Smooth muscle cell (in vitro differentiated cells): ENCODE results near the gene LCMT2. TPM values are rescaled to one million over a fixed set of nuclear protein-coding genes. Genes with fewer than 3 reads are reported as not detected.

Experiments used
- DNase-seq: peaks from one replicate; lab custom pipeline; 2025; ENCODE audit not compliant: unreplicated experiment; lab: John Stamatoyannopoulos, UW
- H2AFZ ChIP-seq: fragments of 200-600 bp; sonication (generic); 2 replicates; pipeline ENCODE4 v1.6.0; 2016; ENCODE audit warnings: antibody characterized with exemption, low read depth, mild to moderate bottlenecking
- H3F3A ChIP-seq: fragments of 200-600 bp; sonication (generic); 2 replicates; pipeline ENCODE4 v1.6.0; 2017; ENCODE audit warnings: antibody characterized with exemption, low read depth
- H3K27ac ChIP-seq: fragments of 200-600 bp; sonication (generic); 2 replicates; pipeline ENCODE4 v1.5.1; 2016; ENCODE audit warnings: low read depth, mild to moderate bottlenecking
- H3K27me3 ChIP-seq: fragments of 200-600 bp; sonication (generic); 2 replicates; pipeline ENCODE4 v1.6.1; 2016; ENCODE audit warnings: low read depth, mild to moderate bottlenecking
- H3K36me3 ChIP-seq: fragments of 200-600 bp; sonication (generic); 2 replicates; pipeline ENCODE4 v1.5.1; 2016; ENCODE audit warnings: low read depth
- H3K4me1 ChIP-seq: fragments of 200-600 bp; sonication (generic); 2 replicates; pipeline ENCODE4 v1.5.1; 2016; ENCODE audit warnings: low read depth
- H3K4me2 ChIP-seq: fragments of 200-600 bp; sonication (generic); 2 replicates; pipeline ENCODE4 v1.6.0; 2016; ENCODE audit warnings: mild to moderate bottlenecking
- H3K4me3 ChIP-seq: fragments of 200-600 bp; sonication (generic); 2 replicates; pipeline ENCODE4 v1.5.1; 2016; ENCODE audit warnings: mild to moderate bottlenecking
- H3K79me2 ChIP-seq: fragments of 200-600 bp; sonication (generic); 2 replicates; pipeline ENCODE4 v1.6.0; 2016; ENCODE audit warnings: low read depth, mild to moderate bottlenecking
- H3K9ac ChIP-seq: fragments of 200-600 bp; sonication (generic); 2 replicates; pipeline ENCODE4 v1.6.0; 2016; ENCODE audit warnings: low read depth
- H3K9me3 ChIP-seq: fragments of 200-600 bp; sonication (generic); replicated peaks from 2 replicates; pipeline ENCODE4 v1.5.1; 2016; ENCODE audit warnings: low read depth
- H4K20me1 ChIP-seq: fragments of 200-600 bp; sonication (generic); 2 replicates; pipeline ENCODE4 v1.6.0; 2016; ENCODE audit warnings: low read depth
- WGBS: methylation state at CpG from one replicate; pipeline ENCODE4 v1.1.7; 2016; ENCODE audit warnings: low lambda C conversion rate; 5-methylcytosine and 5-hydroxymethylcytosine counted together
- polyA plus RNA-seq: library from polyadenylated mRNA; unstranded; fragments of >200 nt; fragmentation: Nextera tagmentation; extraction: Ambion mirVana; gene quantifications from 2 replicates; pipeline ENCODE4 v1.2.1, GENCODE V29; 2016
- total RNA-seq: library from RNA; depleted of rRNA; stranded (reverse); fragments of >200 nt; gene quantifications from 2 replicates; pipeline ENCODE4 v1.2.3, GENCODE V29; 2014
- TF ChIP-seq, protein P1 (sequence below): fragments of 200-600 bp; sonication (generic); IDR thresholded peaks from 2 replicates; pipeline ENCODE4 v1.5.1; 2017; ENCODE audit warnings: borderline replicate concordance, mild to moderate bottlenecking, antibody characterized with exemption; ENCODE audit not compliant: insufficient read depth, poor library complexity, severe bottlenecking

LCMT2 gene
- total and polyA plus RNA-seq, 2 experiments from 2014 or later, result 5.0 to 5.4 TPM

DNA sequence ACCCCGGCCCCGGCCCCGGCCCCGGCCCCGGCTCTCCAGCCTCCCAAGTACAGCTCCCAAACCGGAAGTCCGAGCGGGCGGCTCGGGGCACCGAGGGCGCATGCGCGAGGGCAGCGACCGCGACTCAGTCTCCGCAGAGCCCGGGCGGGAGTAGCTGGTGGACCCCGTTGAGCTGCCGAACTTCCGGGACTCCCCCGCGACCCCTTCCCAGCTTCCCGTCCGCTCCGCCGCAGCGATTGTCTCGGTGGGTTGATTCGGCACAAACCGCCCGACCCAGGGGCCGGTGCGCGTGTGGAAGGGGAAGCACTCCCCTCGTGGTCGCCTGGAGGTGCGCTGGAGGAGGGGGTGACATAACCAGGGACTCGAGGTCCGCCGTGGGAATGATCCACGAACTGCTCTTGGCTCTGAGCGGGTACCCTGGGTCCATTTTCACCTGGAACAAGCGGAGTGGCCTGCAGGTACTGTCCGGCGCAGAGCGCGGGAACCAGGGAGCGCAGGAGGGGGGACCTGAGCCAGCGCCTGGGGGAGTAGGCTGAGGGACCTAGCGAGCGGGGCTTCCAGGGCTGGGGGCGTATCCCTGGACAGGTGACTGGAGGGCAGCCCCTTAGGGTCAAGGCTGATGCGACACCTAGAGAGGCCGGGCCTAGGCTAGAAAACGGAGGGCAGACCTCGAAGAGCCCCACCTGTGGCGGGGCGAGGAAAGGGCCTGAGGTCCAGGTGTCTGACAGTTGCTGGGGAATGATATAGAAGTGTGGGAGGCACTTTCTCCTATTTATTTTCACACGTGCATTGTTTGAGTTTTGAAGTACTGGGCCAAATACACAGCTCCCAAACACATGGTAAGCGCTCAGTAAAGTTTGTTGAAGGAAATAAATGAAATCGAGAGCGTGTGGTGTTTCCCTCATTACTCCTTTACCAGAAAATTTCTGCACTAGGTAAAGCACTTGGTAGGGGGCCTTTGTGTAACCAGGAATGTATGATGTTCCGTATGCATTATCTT lies 40.9 kb upstream of the LCMT2 start, which contains the start of the genes TUBGCP4 and ZSCAN29:
TUBGCP4 (plus strand) TSS at position 127 of the 1,000 bp plus-strand sequence; CDS start at position 381, 254 bp downstream.
ZSCAN29 (minus strand) TSS at position 69 of the 1,000 bp plus-strand sequence. CDS start 1,130 bp downstream, outside the sequence.
- peak within 1 kb of the TSS; percentile 95 for H3K4me2 ChIP-seq
- peak; percentile 52 for DNase-seq
- no peak within 1 kb of the TSS for H3K27ac ChIP-seq
- H3K79me2 ChIP-seq, result peaks cover 20% of the 10 kb centered on the region
- H3K4me1 ChIP-seq, result peaks cover 18% of the 10 kb centered on the region
- peak within 1 kb of the TSS; percentile 99 for H2AFZ ChIP-seq
- WGBS, result 2% methylated on average over 53 of the region's 66 CpGs
- H3K9ac ChIP-seq, result peak within 1 kb of the TSS; percentile 68
- peak within 1 kb of the TSS; percentile 99 for H3K4me3 ChIP-seq
- H4K20me1 ChIP-seq, result peaks cover 24% of the 10 kb centered on the region
- H3K27me3 ChIP-seq, result no peaks in the 10 kb centered on the region
- peaks cover 10% of the 10 kb centered on the region for H3K36me3 ChIP-seq
- no peaks in the 10 kb centered on the region for H3K9me3 ChIP-seq
- no peaks in the 10 kb centered on the region for H3F3A ChIP-seq
- TF ChIP-seq, protein P1, sequence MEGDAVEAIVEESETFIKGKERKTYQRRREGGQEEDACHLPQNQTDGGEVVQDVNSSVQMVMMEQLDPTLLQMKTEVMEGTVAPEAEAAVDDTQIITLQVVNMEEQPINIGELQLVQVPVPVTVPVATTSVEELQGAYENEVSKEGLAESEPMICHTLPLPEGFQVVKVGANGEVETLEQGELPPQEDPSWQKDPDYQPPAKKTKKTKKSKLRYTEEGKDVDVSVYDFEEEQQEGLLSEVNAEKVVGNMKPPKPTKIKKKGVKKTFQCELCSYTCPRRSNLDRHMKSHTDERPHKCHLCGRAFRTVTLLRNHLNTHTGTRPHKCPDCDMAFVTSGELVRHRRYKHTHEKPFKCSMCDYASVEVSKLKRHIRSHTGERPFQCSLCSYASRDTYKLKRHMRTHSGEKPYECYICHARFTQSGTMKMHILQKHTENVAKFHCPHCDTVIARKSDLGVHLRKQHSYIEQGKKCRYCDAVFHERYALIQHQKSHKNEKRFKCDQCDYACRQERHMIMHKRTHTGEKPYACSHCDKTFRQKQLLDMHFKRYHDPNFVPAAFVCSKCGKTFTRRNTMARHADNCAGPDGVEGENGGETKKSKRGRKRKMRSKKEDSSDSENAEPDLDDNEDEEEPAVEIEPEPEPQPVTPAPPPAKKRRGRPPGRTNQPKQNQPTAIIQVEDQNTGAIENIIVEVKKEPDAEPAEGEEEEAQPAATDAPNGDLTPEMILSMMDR, result peak; percentile 24

DNA sequence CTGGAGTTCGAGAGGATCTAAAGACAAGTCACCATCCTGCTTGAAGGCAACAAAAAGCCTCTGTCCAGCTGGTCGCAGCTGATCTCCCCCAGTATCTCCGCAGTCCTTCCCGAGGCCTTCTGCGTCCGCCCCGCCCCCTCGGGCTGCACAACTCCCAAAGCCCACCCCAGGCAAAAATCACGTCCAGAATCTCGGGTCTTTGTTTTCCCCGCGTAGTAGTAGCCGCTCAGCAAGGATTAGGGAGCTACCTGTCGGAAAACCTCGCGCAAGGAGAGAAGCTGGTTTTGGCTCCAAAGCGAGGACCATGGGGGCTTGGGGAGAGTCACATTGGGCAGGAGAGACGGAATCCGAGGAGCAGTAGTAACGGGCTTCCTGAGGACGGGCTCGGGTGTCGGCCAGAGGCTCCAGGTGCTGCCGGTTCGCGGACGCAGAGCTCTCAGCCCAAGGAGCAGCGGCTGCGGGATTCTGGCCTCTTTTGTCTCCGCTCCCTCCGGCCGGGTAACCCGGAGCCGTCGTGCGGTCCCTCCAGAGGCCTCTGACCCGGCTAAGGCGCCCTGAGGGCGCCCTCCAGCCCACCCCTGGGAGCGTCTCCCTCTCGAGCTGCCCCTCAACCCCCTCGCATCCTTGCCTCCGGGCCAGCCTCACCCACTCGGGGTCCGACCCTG lies 40.1 kb upstream of the LCMT2 start:
- peaks cover 24% of the 10 kb centered on the region for H4K20me1 ChIP-seq
- no peak overlapping the region for H3K27ac ChIP-seq
- H3F3A ChIP-seq, result no peaks in the 10 kb centered on the region
- H3K36me3 ChIP-seq, result peaks cover 14% of the 10 kb centered on the region
- peak overlapping the region; percentile 95 for H3K4me2 ChIP-seq
- peak overlapping the region; percentile 99 for H2AFZ ChIP-seq
- peak; percentile 41 for DNase-seq
- WGBS, result 0% methylated on average over 30 of the region's 45 CpGs
- H3K4me1 ChIP-seq, result peaks cover 18% of the 10 kb centered on the region
- TF ChIP-seq, protein P1, result no peak
- H3K79me2 ChIP-seq, result peaks cover 20% of the 10 kb centered on the region
- no peaks in the 10 kb centered on the region for H3K9me3 ChIP-seq
- H3K4me3 ChIP-seq, result peak overlapping the region; percentile 99
- peak overlapping the region; percentile 68 for H3K9ac ChIP-seq
- H3K27me3 ChIP-seq, result no peaks in the 10 kb centered on the region

GRCh38 chr15:43361313-43361903 lies 31.0 kb upstream of the LCMT2 start:
- H2AFZ ChIP-seq, result no peak overlapping the region
- H3K27me3 ChIP-seq, result no peaks in the 10 kb centered on the region
- peaks cover 70% of the 10 kb centered on the region for H3K36me3 ChIP-seq
- H3K9ac ChIP-seq, result no peak overlapping the region
- H3K4me1 ChIP-seq, result no peaks in the 10 kb centered on the region
- H3K4me2 ChIP-seq, result no peak overlapping the region
- peaks cover 10% of the 10 kb centered on the region for H3K79me2 ChIP-seq
- no peak overlapping the region for H3K4me3 ChIP-seq
- TF ChIP-seq, protein P1, result no peak
- H3K27ac ChIP-seq, result no peak overlapping the region
- H3F3A ChIP-seq, result no peaks in the 10 kb centered on the region
- H3K9me3 ChIP-seq, result peaks cover 50% of the 10 kb centered on the region
- DNase-seq, result no peak
- H4K20me1 ChIP-seq, result no peaks in the 10 kb centered on the region
- WGBS, result 97% methylated on average over 7 of the region's 7 CpGs
